HG02884 (cell line): ENCODE data around the gene ANKS1A.
"Not testable (repeated sequence)": the region's sequence is repeated elsewhere in the genome, so short reads cannot be mapped to it uniquely, and the experiment has no call there.

Experiments
- ATAC-seq: cut with Tn5 transposase; IDR thresholded peaks from one replicate; pipeline ENCODE4 v1.9.1; 2021; ENCODE audit warnings: mild to moderate bottlenecking, moderate library complexity; ENCODE audit not compliant: unreplicated experiment

The ANKS1A gene

GRCh38 chr6:34986845-34987246 is 97.8 kb downstream of the ANKS1A start:
- no peak for ATAC-seq

GRCh38 chr6:34987506-34987905 is 98.5 kb downstream of the ANKS1A start:
- ATAC-seq = no peak

DNA sequence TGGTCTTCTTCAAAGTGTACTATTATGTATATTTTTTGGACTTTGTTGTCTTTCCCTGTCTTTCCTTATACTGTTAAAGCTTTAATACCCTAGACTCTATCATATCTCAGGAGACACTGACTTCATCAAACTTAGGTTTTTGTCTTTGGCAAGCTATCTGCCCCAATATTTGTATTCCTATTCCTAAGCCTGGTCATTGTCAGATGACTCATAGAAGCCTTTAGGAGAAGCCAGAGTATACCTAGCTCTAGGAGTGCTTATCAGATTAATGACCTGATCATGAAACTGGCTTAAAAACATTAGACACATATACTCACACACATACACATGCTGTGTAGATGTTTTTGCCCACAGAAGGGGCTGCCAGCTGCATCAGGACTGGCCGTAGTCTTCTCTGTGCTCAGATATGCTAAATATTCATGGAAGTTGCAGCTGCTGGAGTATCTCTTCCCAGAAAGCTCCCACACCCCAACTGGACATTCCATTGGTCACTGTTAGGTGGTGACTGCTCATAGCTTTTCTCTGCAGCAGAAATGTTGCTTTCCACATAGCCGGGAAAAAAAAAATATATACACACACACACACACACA is 102.0 kb downstream of the ANKS1A start:
- no peak for ATAC-seq

- no peak for ATAC-seq
These were observed 103.3 kb downstream of the ANKS1A start for GRCh38 chr6:34992376-34992775.

DNA sequence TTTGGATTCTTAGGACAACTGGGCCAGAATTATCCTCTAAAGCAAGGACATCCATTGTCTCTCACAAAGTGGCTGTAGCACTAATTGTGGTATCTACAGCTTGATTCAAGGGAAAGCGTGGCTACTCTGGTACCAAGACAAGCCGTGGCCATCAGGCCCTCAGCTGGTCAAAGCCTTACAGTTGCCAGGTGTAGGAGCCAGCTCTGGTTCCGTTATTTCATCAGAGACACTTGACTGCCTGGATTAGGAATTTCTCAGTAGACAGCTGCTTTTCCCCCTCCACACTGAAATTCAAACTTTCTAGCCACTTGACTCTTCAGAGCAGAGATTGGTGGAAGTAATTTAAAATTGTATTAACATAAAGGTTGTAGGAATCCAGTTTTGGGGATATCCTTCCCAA is 104.2 kb downstream of the ANKS1A start:
- no peak for ATAC-seq

- ATAC-seq = no peak
These were observed 105.6 kb downstream of the ANKS1A start for GRCh38 chr6:34994693-34995092.

DNA sequence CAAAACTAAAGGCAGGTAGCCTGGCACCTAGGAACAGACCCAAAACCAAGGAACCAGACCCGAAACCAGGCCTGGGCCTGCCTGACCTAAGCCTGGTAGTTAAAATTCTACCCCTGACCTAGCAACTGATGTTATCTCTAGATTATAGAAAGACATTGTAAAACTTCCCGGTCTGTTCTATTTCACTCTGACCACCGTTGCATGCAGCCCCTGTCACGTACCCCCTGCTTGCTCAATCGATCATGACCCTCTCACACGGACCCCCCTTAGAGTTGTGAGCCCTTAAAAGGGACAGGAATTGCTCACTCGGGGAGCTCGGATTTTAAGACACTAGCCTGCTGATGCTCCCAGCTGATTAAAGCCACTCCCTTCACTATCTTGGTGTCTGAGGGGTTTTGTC is 109.4 kb downstream of the ANKS1A start:
- ATAC-seq = not testable (repeated sequence)

GRCh38 chr6:34999153-34999552 is 110.1 kb downstream of the ANKS1A start:
- ATAC-seq = not testable (repeated sequence)

DNA sequence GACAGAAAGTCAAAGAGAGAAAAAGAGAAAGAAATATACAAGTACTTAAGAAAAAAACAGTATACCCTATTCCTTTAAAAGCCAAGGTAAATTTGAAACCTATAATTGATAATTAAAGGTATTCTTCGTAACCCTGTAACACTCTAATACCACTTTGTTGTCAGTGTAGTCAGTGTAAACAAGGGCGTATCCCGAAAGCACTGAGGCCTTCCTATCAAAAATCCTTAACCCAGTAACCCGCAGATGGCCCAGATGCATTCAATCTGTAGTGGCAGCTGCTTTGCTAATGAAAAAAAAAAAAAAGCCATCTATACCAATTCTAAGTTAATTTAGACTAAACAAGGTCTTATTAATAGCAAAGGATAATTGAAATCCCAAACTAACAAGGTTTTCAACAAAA is 110.9 kb downstream of the ANKS1A start:
- not testable (repeated sequence) for ATAC-seq

GRCh38 chr6:35001349-35001748 is 112.3 kb downstream of the ANKS1A start:
- not testable (repeated sequence) for ATAC-seq

DNA sequence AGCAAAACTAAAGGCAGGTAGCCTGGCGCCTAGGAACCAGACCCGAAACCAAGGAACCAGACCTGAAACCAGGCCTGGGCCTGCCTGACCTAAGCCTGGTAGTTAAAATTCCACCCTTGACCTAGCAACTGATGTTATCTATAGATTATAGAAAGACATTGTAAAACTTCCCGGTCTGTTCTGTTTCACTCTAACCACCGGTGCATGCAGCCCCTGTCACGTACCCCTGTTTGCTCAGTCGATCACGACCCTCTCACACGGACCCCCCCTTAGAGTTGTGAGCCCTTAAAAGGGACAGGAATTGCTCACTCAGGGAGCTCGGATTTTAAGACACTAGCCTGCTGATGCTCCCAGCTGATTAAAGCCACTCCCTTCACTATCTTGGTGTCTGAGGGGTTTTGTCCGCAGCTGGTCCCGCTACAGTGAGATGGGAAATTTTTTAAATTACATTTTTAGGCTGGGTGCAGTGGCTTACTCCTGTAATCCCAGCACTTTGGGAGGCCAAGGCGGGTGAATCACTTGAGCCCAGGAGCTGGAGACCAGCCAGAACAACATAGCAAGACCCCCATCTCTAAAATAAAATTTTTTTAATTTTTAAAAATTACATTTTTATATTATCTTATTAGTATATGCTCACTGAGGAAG is 115.0 kb downstream of the ANKS1A start:
- ATAC-seq = not testable (repeated sequence)

DNA sequence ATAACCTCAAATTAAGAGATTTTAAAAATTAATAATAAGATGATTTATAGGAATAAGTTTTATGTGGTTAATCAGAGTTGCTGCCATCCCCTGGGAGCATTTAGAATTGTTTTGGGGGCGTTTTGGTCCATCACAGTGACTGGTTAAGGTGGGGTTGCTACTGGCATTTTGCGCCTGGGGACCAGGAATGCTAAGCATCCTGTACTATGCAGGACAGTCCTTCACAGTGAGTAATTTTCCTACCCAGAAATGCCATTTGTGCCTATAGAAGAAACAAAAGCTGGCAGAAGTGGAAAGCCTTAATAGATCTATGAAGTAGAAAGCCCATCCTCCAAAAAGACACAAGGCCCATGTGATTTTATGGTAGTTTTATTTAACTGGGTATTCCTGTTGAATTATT is 118.0 kb downstream of the ANKS1A start:
- no peak for ATAC-seq

DNA sequence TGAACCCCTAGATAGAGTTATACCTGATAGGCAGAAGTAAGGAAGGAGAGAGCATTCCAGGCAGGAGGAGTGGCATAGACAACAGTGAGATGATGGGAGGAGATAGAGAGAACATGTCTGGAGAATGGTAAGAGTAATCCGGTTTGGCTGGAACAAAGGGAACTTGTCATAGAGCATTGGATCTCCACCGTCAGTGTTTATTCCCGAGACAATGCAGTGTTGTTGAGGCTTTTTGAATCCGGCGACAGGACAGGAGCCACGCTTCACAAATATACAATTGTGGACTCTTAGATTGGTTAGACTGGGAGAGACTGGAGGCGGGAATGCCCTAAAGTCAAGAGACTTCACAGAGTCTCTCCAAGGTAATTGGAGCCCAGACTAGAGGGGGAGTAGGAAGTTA is 119.8 kb downstream of the ANKS1A start:
- no peak for ATAC-seq

- no peak for ATAC-seq
These were observed 122.3 kb downstream of the ANKS1A start for GRCh38 chr6:35011096-35012041.

DNA sequence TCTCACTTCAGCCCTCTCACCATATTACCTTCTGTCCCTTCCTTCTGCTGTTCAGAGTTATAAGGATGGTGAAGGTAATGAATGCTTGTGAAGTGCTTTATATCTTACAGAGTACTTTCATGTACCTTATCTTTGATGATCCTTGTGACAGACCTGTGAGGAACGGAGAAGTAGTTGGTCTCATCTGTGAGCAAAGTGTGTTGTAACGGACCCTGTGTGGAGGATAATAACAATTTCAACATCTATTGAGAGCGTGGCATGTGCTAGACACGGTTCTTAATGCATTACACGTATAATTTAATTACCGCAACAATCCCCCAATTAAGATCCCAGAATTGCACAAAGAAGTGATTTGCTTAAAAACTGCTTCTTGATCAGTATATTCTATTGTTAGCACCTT is 124.6 kb downstream of the ANKS1A start:
- ATAC-seq = no peak

- ATAC-seq = no peak
These were observed 125.3 kb downstream of the ANKS1A start for GRCh38 chr6:35014341-35014740.

DNA sequence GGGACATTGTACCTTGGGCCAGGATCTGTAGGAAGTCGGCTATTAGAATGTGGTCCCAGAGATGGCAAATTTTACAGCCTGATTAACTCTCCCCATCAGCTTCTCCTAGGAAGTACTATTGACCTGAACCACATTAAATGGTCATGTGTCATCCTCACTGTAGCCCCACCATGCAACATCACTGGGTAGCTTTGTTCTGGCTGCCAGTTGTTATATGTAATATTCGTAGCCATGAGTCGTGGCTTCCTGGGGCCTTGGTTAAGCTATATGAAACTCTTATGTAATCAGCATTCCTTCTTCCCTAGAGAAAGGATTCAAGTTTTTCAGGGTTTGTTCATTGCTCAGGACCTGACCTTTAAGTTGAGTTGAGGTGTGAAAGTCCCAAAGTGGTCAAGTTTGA is 125.7 kb downstream of the ANKS1A start:
- ATAC-seq = no peak

DNA sequence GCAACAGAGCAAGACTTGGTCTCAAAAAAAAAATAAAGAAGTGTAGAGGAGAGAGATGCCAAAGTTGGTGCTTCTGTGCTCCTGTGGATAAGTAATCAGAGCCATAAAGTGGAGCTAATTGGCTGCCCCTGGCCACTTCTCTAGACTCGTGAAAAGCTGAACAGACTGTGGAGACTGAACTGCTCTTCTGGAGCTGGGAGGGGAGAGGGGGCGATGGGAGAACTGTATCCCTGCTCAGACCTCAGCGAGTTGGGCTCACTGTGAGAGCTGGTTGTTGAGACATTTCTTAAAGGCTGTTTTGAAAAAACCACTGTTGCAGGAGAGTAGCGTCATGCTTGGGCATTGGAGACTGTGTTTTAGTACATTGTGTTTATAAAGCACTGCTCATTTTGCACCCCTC is 126.4 kb downstream of the ANKS1A start:
- ATAC-seq = no peak

DNA sequence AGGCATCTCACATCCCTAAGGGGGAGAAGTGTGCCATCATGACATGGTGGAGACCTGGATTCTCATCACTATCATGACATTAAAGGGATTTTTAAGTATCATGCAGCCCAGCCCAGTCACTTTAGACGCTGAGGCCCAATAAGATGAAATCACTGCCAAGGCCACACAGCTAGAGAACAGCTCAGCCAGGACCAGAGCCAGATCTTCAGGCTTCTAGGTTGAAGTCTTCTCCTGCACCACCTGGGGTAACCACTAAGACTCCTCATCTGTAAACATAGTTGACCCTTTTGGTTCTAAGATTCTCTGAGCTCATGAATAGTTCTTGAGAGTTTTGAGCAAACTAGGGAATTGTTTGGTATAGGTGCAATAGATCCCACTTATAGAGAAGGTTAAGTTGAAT is 126.9 kb downstream of the ANKS1A start:
- ATAC-seq = no peak

DNA sequence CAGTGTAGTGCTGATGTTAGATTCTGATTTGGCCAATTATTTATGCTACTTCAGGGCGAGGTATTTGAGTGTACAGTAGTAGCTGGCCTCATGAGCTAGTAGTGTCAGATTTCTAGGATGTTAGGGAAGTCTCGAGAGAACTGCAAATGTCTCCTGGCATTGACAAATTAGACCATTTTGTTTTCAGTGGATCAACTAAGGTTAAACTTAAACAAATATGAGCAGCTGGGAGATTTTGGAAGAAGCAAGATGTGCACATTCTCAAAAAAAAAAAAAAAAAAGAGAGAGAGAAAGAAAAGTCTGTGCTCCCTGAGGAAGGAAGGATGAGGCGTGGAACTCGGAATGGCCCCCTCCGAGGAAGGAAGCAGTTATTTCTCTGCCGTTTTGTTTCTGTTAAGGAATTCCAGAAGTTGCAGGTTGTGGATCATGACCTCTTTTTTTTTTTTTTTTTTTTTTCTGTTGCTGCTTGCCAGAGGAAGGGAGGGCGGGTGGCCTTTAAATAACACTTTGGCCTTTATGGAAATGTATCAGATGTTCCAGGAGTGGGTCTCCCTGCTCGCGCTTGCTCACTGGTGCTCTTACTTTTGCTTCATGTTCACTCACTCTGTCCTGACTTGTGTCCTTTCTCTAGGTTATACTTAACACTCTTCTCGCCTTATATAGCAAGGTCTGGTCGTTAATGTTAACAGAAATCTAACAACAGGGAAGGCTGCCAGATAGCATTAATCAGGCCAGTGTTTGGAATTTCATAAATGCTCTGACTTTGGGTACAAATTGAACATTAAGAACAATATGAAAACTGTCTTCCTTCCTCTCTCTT is 127.7 kb downstream of the ANKS1A start:
- ATAC-seq = no peak
